Erythroblast (primary cell): ENCODE data around the gene FUT8.

ENCODE experiments used
- DNase-seq, 2 experiments: peaks; one replicate each; lab custom pipeline; 2025; lab: John Stamatoyannopoulos, UW
- GATA1 ChIP-seq: IDR thresholded peaks from 2 replicates; pipeline ENCODE4 v1.6.1; 2011; ENCODE audit warnings: low read depth, mild to moderate bottlenecking, control low read depth, low read length, moderate library complexity
- POLR2A ChIP-seq: IDR thresholded peaks from 2 replicates; pipeline ENCODE4 v1.6.1; 2011; ENCODE audit warnings: mild to moderate bottlenecking, low read length

FUT8 gene

GRCh38 chr14:65554837-65555236 lies 142.3 kb downstream of the FUT8 start:
- DNase-seq, result no peak
- no peak for TF ChIP-seq POLR2A
- TF ChIP-seq GATA1, result no peak

DNA sequence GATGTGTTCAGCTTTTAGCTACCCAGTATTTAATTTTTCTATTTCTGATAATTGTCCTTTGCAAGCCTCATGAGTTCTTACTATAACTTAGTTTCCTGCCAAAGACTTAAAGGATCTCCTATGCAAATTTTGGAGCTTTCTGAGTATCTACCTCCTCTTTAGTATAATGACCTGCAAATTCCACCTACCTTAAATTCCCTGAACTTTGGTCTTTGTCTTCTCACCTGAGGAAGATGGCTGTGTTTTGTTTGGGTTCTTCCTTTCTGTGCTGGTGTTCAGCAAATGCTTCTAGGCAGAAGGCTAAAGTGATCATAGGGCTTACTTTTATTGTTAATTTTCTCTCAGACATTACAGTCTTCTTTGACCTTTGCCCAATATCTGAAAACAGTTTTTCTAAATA lies 142.8 kb downstream of the FUT8 start:
- no peak for DNase-seq
- TF ChIP-seq POLR2A (no peak), GATA1 (no peak)

GRCh38 chr14:65558363-65558762 lies 145.8 kb downstream of the FUT8 start:
- TF ChIP-seq POLR2A, result no peak
- no peak for TF ChIP-seq GATA1

GRCh38 chr14:65560340-65561027 lies 148.0 kb downstream of the FUT8 start:
- TF ChIP-seq GATA1, result no peak
- TF ChIP-seq POLR2A, result no peak
- no peak for DNase-seq

More at GRCh38 chr14:65558363-65558762, 145.8 kb downstream of the FUT8 start:
- no peak for DNase-seq

DNA sequence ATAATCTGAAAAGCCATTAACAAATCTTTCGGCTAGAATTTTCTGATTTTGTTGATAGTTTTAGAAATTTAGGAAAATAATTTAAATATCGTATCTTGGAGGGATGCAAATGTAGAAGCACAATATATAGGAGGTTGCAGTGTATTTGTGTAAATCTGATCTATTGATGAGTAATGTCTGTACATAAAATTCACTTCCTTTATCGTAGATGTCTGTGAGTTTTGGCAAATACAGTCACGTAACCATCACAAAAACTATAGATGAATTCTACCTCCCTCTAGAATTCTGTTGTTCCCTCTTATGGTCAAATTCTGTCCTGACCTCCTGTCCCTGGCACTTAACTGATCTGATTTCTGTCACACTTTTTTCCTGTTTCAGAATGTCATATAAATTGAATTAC lies 151.8 kb downstream of the FUT8 start:
- TF ChIP-seq GATA1, result no peak
- no peak for TF ChIP-seq POLR2A
- DNase-seq, result no peak

DNA sequence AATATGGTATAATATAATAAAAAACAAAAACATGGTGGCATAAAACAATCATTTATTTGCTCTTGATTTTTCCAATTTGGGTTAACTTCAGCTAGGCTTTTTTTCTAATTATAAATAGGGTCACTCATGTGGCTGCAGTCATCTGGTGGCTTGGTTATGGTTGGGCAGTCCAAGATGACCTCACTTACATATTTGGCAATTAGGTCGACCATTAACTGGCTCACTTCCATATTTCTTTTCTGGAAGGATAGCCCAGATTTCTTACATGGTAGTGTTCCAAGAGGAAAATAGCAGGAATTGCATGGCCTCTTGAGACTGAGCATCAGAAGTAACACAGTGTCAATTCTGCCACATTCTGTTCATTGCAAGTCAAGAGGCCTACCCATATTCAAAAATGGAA lies 153.4 kb downstream of the FUT8 start:
- no peak for DNase-seq
- TF ChIP-seq GATA1 (no peak), POLR2A (no peak)

DNA sequence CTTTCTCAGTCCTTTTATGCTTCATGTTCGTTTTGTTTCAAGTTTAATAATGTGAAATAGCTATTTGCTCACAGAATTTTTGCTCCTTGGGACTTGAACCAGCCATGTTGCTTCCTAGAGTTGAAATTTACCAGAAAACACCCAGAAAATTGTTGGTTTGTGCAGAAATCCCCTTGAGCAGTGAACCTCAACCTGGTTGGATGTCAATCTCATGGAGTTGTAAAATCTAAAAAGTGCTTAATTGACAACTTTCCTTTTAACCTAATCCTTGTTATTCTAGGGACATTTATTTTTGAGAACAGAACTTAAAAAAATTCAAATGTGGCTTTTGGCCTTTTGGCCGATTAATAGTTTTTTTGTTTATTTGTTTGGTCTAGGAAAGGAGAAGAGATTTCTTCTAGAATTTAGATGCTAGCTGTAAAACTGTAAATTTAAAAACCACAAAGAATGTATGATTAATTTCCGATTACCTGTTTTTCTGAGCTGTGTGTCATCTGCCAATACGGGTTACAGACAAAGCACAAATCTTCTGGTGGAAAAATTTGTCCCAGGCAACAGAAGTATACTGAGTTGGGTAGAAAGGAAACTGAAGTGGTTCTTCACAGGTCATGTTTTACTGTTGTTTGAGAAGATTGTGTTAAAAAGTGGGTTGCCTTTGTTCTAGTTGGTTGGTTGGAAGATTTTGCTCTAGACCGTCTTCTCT lies 154.4 kb downstream of the FUT8 start:
- no peak for DNase-seq
- TF ChIP-seq GATA1, result no peak
- no peak for TF ChIP-seq POLR2A

DNA sequence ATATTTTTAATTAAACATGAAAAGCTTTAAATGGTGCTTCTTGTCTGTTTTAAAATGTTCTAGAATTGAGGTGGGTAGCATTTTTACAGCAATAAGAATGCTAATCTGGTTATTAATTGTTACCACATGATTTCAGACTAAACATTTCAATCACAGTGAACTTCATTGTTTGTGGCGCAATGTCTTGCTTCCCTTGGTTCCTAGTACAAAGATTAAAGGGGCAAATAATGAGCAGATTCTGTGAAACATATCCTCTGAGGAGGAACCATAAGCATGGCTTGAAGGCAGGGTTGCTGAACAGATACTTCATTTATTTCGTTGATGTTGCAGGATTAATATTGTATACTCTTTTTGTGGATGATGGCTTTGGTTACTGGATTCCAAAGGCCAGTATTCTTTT lies 162.1 kb downstream of the FUT8 start:
- no peak for TF ChIP-seq POLR2A
- TF ChIP-seq GATA1, result no peak
- no peak for DNase-seq

DNA sequence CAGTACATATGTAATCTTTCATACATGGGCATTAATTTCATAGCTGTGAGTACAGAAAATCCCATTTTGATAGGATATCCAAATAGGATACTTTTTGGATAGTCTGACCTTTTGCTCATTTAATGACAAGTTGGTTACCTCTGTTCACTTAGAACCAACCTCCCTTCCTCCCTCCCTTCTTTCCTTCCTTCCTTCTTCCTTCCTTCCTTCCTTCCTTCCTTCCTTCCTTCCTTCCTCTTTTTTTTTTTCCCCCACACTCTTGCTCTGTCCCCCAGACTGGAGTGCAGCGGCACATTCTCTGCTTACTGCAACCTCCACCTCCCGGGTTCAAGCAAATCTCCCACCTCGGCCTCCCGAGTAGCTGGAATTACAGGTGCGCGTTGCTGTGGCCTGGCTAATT lies 162.9 kb downstream of the FUT8 start:
- no peak for DNase-seq
- TF ChIP-seq GATA1 (no peak), POLR2A (no peak)

GRCh38 chr14:65580973-65581372 lies 168.4 kb downstream of the FUT8 start:
- TF ChIP-seq GATA1 (no peak), POLR2A (no peak)
- no peak for DNase-seq

GRCh38 chr14:65581378-65581777 lies 168.8 kb downstream of the FUT8 start:
- TF ChIP-seq GATA1, result no peak
- TF ChIP-seq POLR2A, result no peak
- DNase-seq, result no peak

- DNase-seq, result no peak
- TF ChIP-seq POLR2A (no peak), GATA1 (no peak)
These were observed 169.3 kb downstream of the FUT8 start for GRCh38 chr14:65581799-65582198.

GRCh38 chr14:65585216-65585615 lies 172.7 kb downstream of the FUT8 start:
- TF ChIP-seq POLR2A (no peak), GATA1 (no peak)
- no peak for DNase-seq

GRCh38 chr14:65588426-65589140 lies 176.1 kb downstream of the FUT8 start:
- no peak for DNase-seq
- TF ChIP-seq GATA1 (no peak), POLR2A (no peak)
